Kasumi-1 (cell line): Measurements from ENCODE around the gene HCFC1.

Experiments used
- DNase-seq, 2 experiments: peaks; one replicate each; lab custom pipeline; 2025; lab: John Stamatoyannopoulos, UW

The HCFC1 gene

DNA sequence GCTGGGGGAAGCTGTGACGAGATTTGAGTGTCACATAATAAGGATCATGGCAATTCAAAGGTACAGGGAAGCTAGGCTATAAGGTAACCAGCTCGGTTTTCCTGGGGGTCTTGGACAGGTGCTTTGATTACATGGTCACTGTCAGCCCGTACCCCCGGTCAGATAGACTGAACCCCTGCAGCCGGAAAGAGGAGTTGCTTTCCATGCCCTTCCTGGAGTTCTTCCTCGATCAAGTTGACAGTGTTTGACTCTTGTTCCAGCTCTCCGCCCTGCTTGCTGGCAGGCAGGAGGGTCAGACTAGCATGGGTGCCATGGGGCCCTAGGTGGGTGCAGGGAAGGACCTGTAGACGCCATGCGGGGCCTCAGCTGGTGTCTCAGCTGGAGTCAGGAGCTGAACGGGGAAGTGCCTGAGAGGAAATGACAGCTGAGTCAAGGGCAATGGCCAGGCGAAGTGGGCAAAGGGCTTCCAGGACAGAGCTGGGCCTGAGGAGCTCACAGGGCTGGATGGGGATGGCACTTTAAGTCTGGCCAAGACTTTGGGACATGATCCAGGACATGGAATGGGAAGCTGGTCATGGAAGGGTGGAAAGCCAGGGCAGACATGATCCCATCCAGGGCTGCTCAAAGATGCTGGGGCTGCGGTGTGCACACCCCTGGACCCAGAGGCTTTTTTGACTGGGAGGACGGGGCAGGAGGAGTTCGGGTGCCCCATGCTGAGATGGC lies 2.5 kb upstream of the HCFC1 start:
- DNase-seq: no peak

DNA sequence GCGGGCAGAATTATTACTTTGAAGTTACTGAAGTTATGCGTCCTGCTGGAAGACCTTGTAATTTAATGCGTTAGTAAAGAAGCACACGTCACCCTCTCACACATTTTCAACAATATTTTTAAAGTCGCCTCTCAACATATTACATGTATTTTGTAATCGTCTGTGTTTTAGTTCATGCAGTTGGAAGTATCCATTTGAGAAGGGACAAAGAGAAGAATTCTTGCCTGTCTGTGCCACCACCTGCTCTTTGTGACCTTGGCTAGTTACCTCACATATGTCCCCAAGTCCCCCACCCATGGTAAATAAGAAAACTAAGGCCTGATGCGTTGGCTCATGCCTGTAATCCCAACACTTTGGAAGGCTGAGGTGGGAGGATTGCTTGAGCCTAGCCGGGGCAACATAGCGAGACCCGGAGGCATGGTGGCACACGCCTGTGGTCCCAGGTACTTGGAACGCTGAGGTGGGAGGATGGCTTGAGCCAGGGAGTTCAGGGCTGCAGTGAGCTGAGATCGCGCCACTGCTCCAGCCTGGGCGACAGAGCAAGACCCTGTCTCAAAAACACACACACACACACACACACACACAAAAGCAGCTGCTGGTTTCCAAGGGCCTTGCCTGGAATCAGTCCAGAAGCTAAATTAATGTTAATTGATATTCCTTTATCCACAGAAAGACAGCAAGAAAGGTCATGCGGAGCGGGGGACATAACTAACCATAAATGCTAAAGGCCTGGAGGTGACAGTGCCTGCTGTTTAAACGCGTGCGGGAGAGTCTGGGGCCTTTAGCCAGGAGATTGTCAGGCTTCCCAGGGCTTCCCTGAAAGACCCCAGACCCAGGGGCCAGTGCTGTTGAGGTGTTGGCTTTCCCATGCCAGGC lies 1.7 kb upstream of the HCFC1 start:
- no peak for DNase-seq

DNA sequence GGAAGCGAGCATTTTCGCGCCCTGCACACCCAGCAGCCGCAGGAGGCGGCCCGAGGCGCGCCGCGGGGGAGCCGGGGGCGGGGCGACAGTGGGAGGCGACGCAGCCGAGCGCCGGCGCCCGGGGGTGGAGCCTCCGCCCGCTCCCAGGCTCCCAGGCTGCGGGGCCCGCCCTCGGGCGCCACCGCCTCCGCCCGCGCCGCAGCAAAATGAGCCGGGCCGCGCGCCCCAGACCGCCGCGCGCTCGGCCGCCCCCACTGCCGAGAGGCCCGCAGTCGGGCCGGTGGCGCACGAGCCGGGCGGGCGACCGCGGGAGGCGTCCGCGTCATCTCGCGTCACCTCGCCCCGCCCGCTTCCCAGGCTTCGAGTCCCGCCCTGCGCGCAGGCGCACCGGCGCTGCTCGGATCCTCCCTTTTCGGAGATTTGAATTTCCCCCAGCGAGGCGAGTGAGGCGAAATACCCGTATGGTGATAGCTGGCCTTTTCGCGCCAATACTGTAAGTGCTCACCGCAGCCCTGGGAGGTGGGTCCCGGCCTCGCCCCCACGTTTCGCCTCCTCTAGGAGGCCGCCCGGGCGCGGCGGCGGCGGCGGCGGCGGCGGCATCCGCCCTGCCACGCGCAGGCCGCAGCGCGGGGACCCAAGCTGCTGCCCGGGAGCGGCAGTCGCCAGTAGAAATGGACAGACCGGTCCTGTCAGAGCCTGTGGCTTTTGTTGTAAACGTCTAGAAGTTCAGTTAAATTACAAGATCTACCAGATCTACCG lies 929 bp upstream of the HCFC1 start, which contains the start of gene TMEM187:
TMEM187 (plus strand) TSS at position 387 of the 759 bp plus-strand sequence. CDS start 9,309 bp downstream, outside the sequence.
- DNase-seq: peak; percentile 58 to 61

- DNase-seq: peak; percentile 52 to 57
These were observed 531 bp downstream of the HCFC1 start for GRCh38 chrX:153971124-153971449.

DNA sequence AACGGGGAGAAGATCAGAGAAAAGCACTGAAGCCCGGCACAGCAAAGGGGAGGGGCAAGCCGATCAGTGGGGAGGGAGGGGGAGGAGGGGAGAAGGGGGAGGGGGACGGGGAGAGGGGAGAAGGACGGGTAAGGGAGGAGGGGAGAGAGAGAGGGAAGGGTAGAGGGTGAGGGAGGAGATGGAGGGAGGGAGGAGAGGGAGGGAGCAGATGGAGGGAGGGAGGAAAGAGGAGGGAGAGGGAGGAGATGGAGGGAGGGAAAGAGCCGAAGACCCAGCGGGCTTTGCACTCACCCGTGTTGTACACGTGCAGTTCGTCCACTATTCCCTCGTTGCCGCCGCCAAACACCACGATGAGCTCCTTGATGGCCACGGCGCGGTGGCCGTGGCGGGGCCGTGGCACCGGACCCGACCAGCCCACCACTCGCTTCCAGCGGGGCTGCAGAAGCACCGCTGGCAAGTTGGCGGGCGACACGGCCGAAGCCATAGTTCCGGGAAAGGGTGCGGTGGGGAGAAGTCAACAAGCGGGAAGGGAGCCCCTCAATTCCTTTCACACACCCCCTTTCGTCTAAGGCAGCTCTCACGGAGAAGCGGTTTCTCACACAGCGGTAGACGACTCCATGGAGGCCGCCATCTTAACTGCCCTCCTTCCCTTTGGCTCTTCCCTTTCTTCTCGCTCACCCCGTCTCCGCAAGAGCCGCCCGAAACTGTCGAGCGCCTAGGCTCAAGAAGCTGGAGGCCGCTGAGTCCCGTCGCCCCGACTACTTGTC lies 1.1 kb downstream of the HCFC1 start:
- peak; percentile 24 to 42 for DNase-seq

- DNase-seq: no peak
These were observed 1.7 kb downstream of the HCFC1 start for GRCh38 chrX:153969904-153970356.

DNA sequence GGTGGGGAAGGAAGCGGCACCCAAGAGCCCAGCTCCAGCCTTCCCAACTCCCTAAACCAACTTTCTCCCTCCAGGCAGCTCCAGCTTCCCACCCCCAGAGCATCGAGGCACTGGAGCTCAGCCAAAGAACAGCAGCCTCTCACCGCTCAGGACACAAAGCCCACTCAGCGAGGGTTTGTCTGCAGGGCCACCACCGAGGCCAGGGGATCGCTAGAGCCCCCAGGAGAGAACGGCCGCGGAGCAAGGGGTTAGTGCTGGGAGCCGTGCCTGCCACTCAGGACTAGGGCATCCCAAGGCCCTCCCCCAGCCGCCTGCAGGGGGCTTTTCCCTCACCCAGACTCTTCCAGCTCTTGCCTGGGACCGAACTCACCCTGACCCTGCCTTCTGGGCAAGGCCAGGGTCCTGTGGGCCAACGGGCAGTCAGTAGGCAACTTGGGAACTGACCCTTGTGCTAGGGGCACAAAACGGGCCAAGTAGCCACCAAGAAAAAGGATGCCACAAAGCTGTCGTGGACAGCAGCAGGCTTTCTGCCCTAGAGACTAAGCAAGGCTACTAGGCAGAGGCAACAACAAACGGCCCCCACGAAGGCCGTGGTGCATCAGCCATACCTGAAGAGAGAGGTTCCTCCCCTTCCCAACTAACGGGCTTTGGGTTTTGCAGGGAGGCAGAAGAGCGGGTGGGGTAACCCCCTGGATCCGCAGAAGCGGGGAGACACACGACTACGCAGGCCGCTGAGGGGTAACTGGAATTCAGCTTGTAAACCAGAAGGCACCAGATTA lies 2.3 kb downstream of the HCFC1 start:
- DNase-seq: no peak

DNA sequence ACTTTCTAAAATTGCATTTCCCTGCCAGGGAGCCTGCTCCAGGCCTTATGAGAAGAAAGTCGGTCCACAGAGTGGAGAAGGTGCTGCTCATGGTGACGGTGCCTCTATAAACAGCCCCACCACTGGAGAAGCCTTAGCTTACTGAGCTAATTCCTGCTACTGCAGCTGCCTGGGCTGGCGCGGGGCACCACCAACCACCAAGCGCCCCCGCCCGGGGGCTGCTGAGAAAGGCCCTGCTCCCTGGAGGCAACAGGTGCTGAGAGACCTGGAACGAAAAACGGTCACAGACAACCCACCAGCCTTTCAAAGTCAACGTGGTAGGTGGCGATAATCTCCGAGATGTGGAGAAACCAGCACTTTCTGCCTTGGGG lies 2.9 kb downstream of the HCFC1 start:
- no peak for DNase-seq

DNA sequence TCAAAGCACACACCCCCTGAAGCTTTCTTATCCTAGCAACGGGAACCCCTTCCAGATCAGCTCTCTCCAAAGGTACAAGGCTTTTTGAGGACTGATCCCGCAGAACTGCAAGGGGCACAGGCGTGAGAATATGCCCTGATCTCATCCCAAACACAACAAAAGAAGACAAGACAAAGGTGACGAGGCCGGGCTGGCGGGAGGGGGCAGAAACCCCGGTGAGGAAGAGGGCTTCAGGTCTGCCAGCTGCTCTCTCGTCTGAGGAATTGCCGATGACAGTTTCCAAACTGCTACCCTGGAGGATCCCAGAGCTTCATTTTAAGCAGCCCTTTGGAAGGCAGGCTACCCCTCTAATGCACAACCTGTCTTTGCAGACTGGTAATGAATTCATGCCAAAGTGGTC lies 3.4 kb downstream of the HCFC1 start:
- no peak for DNase-seq

DNA sequence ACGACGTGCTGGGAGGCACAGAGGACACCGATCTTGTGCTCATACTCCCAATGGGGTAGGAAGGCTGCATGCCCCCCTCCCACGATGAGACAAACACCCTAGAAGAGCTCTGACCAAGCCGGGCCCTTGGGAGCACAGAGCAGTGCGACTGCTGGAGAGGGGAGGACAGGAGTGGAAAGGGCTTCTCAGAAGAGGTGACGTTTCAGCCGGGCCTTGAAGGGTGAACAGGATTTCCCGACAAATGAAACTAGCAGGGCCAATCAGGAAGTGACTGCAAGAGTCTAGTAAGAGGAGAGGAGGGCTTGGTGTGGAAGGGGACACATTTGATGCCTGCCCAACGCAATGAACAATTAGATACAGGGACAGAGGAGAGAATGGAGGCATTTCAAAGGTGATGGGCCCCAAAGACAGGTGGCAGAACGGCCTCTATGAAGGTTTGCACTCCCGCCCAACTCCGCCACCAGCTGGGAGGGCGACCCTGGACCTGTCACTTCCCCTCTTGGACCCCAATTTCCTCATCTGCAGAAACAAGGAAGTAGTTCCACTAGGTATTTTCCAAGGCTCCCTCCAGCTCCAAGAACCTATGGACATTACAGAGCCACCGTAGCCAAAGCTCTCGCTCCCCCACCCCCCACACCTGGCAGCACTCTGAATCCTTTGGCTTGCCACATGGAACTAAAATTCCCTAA lies 3.9 kb downstream of the HCFC1 start:
- peak; percentile 15 to 18 for DNase-seq

- DNase-seq: no peak
These were observed 4.6 kb downstream of the HCFC1 start for GRCh38 chrX:153966841-153967535.

- DNase-seq: no peak
These were observed 5.3 kb downstream of the HCFC1 start for GRCh38 chrX:153966283-153966688.

GRCh38 chrX:153965406-153965805 lies 6.2 kb downstream of the HCFC1 start:
- no peak for DNase-seq

DNA sequence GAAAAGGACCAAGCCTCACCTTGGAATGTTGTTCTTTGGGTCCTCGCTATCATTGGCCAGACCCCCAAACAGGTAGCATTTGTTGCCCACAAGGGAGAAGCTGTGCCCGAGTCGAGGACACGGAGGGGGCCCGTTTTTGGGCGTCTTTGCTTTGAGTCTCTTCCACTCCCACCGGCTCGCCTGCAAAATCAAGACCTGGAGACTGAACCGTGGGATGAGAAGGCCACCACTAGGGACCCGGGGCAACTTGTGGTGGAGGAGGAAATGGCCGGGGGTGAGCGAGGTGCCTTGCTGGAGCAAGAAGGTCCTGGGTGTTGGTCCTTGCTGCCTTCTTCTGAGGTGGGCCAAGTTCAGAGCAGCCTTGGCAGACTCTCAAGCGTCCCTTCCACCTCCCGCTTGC lies 7.5 kb downstream of the HCFC1 start:
- DNase-seq: no peak

DNA sequence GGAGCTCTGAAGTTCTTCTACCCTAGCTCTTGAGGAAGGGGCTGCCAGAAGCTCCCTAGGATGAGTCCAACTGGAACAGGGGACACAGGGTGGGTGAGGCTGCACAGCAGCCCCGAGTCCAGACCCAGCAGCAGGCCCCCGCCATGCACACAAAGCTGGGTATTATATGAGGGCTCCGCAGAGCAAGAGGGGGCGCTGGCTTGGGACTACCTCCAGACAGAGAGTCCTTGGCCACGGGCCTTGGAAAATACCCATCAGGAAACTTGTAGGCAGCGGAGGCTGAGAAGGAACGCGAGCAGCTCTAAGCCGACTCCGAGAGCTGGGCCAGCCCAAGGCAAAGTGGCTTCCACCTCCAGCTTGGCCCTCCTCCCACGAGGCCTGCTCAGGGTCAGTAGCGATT lies 8.1 kb downstream of the HCFC1 start:
- no peak for DNase-seq

- no peak for DNase-seq
These were observed 10.3 kb downstream of the HCFC1 start for GRCh38 chrX:153961292-153961691.

- DNase-seq: no peak
These were observed 10.8 kb downstream of the HCFC1 start for GRCh38 chrX:153960786-153961185.

- no peak for DNase-seq
These were observed 11.5 kb downstream of the HCFC1 start for GRCh38 chrX:153960077-153960476.

DNA sequence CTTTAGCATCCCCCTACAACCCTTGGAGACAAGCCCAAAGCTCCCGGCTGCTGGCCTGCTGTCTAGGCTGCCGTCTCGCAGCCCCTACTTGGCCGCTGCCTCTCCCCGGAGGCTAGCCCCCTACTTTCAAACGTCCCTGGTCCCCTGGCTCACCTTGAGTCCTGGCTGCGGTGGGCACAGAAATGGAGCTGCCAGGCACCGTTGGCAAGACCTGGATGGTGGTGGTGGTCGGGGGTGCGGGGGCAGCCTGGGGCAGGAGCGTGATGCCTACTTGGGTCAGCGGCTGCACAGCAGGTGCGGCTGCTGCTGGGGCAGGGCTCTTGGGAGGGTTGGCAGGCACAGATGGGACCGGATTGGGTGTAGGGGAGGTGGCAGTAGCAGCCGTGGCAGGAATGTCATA lies 12.0 kb downstream of the HCFC1 start:
- no peak for DNase-seq

GRCh38 chrX:153958605-153959004 lies 13.0 kb downstream of the HCFC1 start:
- DNase-seq: no peak
